Muscle layer of duodenum (tissue), 2 donors: ENCODE measurements around the gene TUFT1.
"Not testable (repeated sequence)": the region's sequence is repeated elsewhere in the genome, so short reads cannot be mapped to it uniquely, and the experiment has no call there.

ENCODE experiments used
- H3K27ac ChIP-seq: one replicate; pipeline ENCODE4 v1.7.0; 2013; ENCODE audit warnings: mild to moderate bottlenecking, low read length
- H3K27me3 ChIP-seq: one replicate; pipeline ENCODE4 v1.7.0; 2013; ENCODE audit warnings: low read depth, mild to moderate bottlenecking, control low read depth, low read length
- H3K36me3 ChIP-seq, 2 donors: one replicate each; pipeline ENCODE4 v1.7.0; 2013; ENCODE audit warnings: low read length in 2 of 2, control low read depth in 1 of 2, mild to moderate bottlenecking in 1 of 2; ENCODE audit not compliant: insufficient read depth in 2 of 2, control insufficient read depth in 1 of 2
- H3K4me1 ChIP-seq, 2 donors: one replicate each; pipeline ENCODE4 v1.7.0; 2013; ENCODE audit warnings: low read length in 2 of 2, mild to moderate bottlenecking in 2 of 2, control low read depth in 1 of 2, moderate library complexity in 1 of 2; ENCODE audit not compliant: insufficient read depth in 2 of 2, control insufficient read depth in 1 of 2
- H3K4me3 ChIP-seq, 2 donors: one replicate each; pipeline ENCODE4 v1.7.0; 2013; ENCODE audit warnings: low read length in 2 of 2, low read depth in 1 of 2, mild to moderate bottlenecking in 1 of 2
- H3K9me3 ChIP-seq, 2 donors: one replicate each; pipeline ENCODE4 v1.7.0; 2013; ENCODE audit warnings: low read length in 2 of 2, control low read depth in 1 of 2, mild to moderate bottlenecking in 1 of 2; ENCODE audit not compliant: control insufficient read depth in 1 of 2
- donor health status: healthy.

Gene TUFT1

GRCh38 chr1:151583796-151584195 lies 43.7 kb downstream of the TUFT1 start:
- Histone ChIP-seq H3K4me1 (peaks cover 0 to 5% of the 10 kb centered on the region in 2 donors), H3K36me3 (peaks cover 22 to 23% of the 10 kb centered on the region in 2 donors)

GRCh38 chr1:151584278-151584677 lies 44.2 kb downstream of the TUFT1 start:
- Histone ChIP-seq H3K27me3 (no peaks in the 10 kb centered on the region), H3K4me1 (peaks cover 0 to 5% of the 10 kb centered on the region in 2 donors), H3K4me3 (no peak overlapping the region), H3K27ac (no peak overlapping the region), H3K9me3 (no peaks in the 10 kb centered on the region), H3K36me3 (peaks cover 17 to 22% of the 10 kb centered on the region in 2 donors)

More at GRCh38 chr1:151583796-151584195, 43.7 kb downstream of the TUFT1 start:
- no peak overlapping the region for H3K27ac ChIP-seq
- H3K9me3 ChIP-seq, result no peaks in the 10 kb centered on the region
- H3K27me3 ChIP-seq, result no peaks in the 10 kb centered on the region
- no peak overlapping the region for H3K4me3 ChIP-seq

GRCh38 chr1:151584780-151585179 lies 44.7 kb downstream of the TUFT1 start:
- Histone ChIP-seq H3K9me3 (no peaks in the 10 kb centered on the region), H3K27ac (no peak overlapping the region), H3K4me1 (peaks cover 0 to 5% of the 10 kb centered on the region in 2 donors), H3K4me3 (no peak overlapping the region), H3K27me3 (no peaks in the 10 kb centered on the region), H3K36me3 (peaks cover 13 to 17% of the 10 kb centered on the region in 2 donors)

DNA sequence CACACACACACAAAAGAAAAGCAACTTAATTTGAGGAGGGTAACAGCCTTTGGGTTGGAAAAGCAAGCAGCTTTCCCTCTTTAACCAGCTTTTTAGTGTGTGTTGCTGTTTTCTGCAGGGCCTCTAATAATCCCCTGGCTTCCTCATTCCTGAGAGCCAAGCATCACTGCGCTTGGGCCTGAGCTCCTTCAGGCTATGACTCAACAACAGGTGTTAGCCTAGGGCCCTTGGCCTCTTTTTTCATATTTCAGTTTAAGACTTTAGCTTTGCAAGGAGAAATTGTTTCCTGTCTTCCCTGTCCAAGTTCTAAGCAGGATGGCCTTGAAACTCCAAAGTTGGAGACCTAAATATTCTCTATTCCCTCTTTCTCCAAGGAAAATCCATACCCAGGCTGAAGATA lies 45.5 kb downstream of the TUFT1 start:
- H3K27ac ChIP-seq, result no peak overlapping the region
- peaks cover 0 to 5% of the 10 kb centered on the region in 2 donors for H3K4me1 ChIP-seq

GRCh38 chr1:151590961-151591360 lies 50.9 kb downstream of the TUFT1 start:
- H3K4me1 ChIP-seq, result peaks cover 0 to 5% of the 10 kb centered on the region in 2 donors
- H3K27ac ChIP-seq, result no peak overlapping the region
- H3K36me3 ChIP-seq, result no peaks in the 10 kb centered on the region
- no peak overlapping the region for H3K4me3 ChIP-seq
- H3K27me3 ChIP-seq, result no peaks in the 10 kb centered on the region
- H3K9me3 ChIP-seq, result peaks cover 4 to 5% of the 10 kb centered on the region in 2 donors

More for the DNA sequence above, 45.5 kb downstream of the TUFT1 start:
- Histone ChIP-seq H3K4me3 (no peak overlapping the region), H3K36me3 (peaks cover 11 to 13% of the 10 kb centered on the region in 2 donors), H3K27me3 (no peaks in the 10 kb centered on the region), H3K9me3 (no peaks in the 10 kb centered on the region)

- Histone ChIP-seq H3K27me3 (no peaks in the 10 kb centered on the region), H3K27ac (no peak overlapping the region), H3K9me3 (peaks cover 4 to 5% of the 10 kb centered on the region in 2 donors), H3K36me3 (no peaks in the 10 kb centered on the region), H3K4me3 (no peak overlapping the region), H3K4me1 (peaks cover 0 to 5% of the 10 kb centered on the region in 2 donors)
These were observed 53.6 kb downstream of the TUFT1 start for GRCh38 chr1:151593730-151594129.

GRCh38 chr1:151594143-151594625 lies 54.1 kb downstream of the TUFT1 start:
- H3K27me3 ChIP-seq, result no peaks in the 10 kb centered on the region
- peaks cover 0 to 5% of the 10 kb centered on the region in 2 donors for H3K4me1 ChIP-seq
- H3K36me3 ChIP-seq, result no peaks in the 10 kb centered on the region
- no peak overlapping the region for H3K27ac ChIP-seq
- H3K9me3 ChIP-seq, result peaks cover 4 to 5% of the 10 kb centered on the region in 2 donors
- no peak overlapping the region for H3K4me3 ChIP-seq

GRCh38 chr1:151596166-151596953 lies 56.3 kb downstream of the TUFT1 start:
- no peak overlapping the region for H3K4me3 ChIP-seq
- no peaks in the 10 kb centered on the region for H3K27me3 ChIP-seq
- no peak overlapping the region for H3K27ac ChIP-seq
- H3K9me3 ChIP-seq, result peaks cover 0 to 2% of the 10 kb centered on the region in 2 donors
- H3K4me1 ChIP-seq, result peaks cover 0 to 5% of the 10 kb centered on the region in 2 donors
- no peaks in the 10 kb centered on the region for H3K36me3 ChIP-seq

DNA sequence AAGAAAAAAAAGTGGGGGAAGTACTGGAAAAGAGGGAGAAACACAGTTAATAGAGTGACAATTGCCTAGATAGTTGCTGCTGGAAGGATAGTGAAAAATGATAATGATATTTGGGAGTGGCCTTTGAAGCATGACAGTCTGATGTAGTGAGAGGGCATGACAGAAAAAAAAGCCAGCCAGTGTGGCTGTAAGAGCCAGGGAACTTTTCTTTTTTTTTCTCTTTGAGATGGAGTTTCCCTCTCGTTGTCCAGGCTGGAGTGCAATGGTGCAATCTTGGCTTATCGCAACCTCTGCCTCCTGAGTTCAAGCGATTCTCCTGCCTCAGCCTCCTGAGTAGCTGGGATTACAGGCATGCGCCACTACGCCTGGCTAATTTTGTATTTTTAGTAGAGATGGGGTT lies 62.4 kb downstream of the TUFT1 start:
- not testable (repeated sequence) for H3K36me3 ChIP-seq, H3K9me3 ChIP-seq, H3K27me3 ChIP-seq, H3K4me1 ChIP-seq, H3K4me3 ChIP-seq, H3K27ac ChIP-seq

DNA sequence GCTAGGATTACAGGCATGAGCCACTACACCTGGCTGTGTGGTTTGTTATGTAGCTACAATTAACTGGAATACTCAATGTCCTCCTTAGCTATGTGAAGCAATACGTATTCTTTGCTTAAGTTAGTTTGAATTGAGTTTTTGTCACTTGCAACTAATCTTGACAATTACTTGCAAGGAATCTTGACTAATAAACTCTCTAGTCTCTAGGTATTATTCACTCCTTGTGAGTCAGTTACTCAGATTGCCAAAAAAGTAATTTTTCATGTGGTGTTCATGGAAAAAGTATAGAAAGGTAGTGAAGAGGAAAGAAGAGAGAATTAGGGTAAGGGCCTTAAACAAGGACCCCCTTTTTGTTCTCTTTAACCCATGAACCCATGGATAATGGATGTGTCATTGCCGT lies 64.2 kb downstream of the TUFT1 start:
- Histone ChIP-seq H3K4me1 (no peaks in the 10 kb centered on the region), H3K36me3 (no peaks in the 10 kb centered on the region), H3K27ac (no peak overlapping the region), H3K27me3 (no peaks in the 10 kb centered on the region), H3K4me3 (no peak overlapping the region), H3K9me3 (no peaks in the 10 kb centered on the region)

GRCh38 chr1:151606384-151606783 lies 66.3 kb downstream of the TUFT1 start:
- Histone ChIP-seq H3K27ac (no peak overlapping the region), H3K4me3 (no peak overlapping the region), H3K9me3 (no peaks in the 10 kb centered on the region), H3K27me3 (no peaks in the 10 kb centered on the region), H3K36me3 (no peaks in the 10 kb centered on the region), H3K4me1 (no peaks in the 10 kb centered on the region)
